GM21423 (cell line): ENCODE measurements around the gene MSH4.
"Not testable (repeated sequence)": the region's sequence is repeated elsewhere in the genome, so short reads cannot be mapped to it uniquely, and the experiment has no call there.

Source experiments
- ATAC-seq: cut with Tn5 transposase; IDR thresholded peaks from one replicate; pipeline ENCODE4 v1.9.1; 2021; ENCODE audit warnings: mild to moderate bottlenecking, moderate library complexity; ENCODE audit not compliant: unreplicated experiment

The MSH4 gene

DNA sequence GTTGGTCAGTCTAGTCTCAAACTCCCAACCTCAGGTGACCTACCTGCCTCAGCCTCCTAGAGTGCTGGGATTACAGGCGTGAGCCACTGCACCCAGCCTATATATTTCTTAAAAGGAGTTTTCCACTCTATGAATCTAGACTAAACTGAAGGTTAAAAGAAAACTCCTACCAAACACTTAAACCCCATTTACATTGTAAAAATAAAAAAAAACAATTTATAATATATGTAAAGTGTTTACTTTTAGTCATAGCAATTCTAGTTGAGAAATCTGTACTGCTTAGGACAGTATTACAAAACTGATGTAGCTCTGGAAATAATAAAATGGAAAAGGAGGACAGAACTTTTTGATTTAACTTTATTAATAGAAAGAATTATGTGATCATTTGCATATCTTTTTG is 126.0 kb downstream of the MSH4 start:
- no peak for ATAC-seq

DNA sequence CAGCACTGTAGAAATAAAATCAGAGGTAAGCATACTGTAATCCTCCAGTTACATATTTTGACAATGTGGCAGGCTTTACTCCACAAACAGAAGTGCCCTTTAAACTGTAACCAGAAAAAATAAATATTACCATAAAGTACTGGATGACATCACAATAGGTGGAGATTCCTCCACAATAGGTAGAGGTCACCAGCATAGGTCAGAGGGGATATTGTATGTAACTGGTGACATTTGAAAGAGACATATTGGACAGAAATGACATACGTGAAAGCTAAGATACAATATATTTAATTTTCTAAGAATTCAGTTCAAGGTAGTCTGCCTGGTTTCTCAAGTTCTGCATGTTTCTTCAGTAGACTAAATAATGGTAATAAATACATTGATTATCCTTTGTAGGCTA is 135.6 kb downstream of the MSH4 start, which contains the start of gene ASB17:
Gene ASB17, minus strand, starts transcription at position 101 of the 400 bp plus-strand sequence. CDS start 113 bp downstream, outside the sequence.
- ATAC-seq, result no peak

DNA sequence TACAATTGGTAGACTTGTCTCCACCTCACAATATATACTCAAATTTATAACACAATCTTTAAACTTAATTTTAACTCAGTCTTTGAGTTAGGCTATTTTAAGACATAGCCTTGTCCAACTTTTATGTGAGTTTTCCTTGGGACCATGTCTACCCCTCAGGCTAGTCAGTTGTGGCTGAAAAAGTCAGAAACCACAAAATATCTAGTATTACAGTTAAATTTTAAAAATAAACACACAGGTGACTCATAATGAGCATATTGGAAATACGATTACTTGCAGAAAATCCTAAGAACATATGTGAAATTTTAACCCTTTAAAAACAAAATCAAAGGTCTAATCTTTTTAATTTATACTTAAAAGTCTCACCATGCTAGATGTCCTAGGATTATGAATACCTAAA is 140.4 kb downstream of the MSH4 start:
- no peak for ATAC-seq

DNA sequence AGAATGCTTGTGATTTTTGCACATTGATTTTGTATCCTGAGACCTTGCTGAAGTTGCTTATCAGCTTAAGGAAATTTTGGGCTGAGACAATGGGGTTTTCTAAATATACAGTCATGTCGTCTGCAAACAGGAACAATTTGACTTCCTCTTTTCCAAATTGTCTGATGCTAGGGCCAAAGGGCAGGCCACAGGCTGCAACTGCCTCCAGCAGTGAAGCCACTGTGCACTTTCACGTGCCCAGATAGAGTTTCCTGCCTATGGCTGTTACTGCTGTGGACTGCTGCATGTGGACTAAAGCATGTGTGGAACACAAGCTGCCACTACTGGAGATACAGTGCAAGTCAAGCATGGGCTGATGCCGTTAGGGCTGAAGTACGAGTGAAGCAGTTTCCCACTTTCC is 146.4 kb downstream of the MSH4 start:
- not testable (repeated sequence) for ATAC-seq

DNA sequence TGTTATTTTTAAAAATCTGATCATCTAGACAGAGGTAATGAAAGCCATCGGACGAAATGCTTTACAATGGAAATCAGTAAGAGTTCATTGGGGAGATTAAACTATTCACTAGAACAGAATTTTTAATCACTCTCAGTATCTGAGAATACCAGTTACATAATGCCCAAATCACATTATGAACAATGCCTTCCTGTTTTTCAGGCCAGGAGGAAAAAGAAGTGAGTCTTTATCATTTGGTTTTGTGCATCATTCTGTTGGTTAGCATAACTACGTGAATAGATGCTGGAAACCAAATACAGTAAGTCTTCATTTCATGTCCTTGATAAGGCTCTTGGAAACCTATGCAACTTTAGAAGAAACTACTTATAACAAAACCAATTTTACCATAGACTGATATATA is 153.5 kb downstream of the MSH4 start:
- no peak for ATAC-seq

DNA sequence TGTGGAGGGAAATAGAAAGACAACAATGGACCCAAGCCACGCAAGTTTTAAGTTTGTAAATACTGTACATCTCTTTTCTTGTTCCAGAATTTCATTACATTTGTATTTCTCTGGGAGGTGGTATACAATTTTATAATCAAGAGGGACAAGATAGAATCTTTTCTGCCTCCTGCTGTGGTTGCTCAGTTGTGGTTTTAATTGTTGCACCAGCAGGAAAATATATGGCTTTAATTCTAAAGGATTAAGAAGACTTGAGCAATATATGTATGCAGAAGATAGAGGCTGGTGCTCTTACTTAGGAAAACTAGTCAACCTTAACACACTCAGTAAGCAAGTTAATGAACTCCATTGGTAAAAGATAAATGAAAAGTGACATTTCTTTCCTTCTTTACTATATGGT is 155.3 kb downstream of the MSH4 start:
- ATAC-seq, result no peak

DNA sequence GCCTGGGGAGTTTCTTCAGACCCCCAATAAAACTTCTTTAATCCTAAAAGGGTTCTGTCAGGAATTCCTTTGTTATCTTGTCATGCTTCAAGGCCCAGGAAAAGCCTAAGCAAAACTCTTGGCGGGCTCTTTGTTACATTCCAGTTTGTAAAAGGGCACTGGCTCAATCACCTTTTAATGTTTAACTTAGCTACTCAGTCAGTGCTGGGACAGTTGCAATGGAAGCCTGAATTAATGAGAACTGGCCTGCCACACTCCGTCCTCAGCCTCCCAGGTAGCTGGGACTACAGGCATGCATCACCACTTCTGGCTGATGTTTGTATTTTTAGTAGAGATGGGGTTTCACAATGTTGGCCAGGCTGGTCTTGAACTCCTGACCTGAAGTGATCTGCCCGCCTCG is 156.8 kb downstream of the MSH4 start:
- ATAC-seq, result no peak

DNA sequence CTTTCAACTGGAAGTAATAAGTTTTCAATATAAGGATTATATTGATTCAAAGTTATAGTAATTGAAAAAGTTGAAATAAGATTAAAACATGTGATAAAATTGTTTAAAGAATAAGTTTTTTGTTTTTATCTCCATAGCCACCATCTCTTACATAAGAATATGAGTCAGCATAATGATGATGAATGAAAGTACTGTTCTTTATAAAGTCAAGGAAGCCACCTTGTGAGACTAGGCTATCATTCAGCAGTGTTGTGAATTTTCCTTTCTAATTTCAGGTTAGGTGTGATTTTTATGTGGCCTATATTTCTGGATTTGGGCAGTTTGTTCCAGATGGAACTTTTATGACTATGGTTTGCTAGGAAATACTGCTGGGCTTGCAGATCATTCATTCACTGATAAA is 157.9 kb downstream of the MSH4 start:
- no peak for ATAC-seq
